Astrocyte (in vitro differentiated cells and primary cell): ENCODE results near the gene FAM131B. TPM values are rescaled to one million over a fixed set of nuclear protein-coding genes. Genes with fewer than 3 reads are reported as not detected.

Experiments used
- DNase-seq: peaks from one replicate; pipeline ENCODE4 v3.0.0-alpha.2; 2010; ENCODE audit warnings: low read depth
- FAIRE-seq: peaks from 2 replicates; lab custom pipeline; 2011; peaks lifted over from hg19 to GRCh38; lab: Jason Lieb, UNC
- H2AFZ ChIP-seq: 2 replicates; pipeline ENCODE4 v1.6.0; 2012; ENCODE audit warnings: low read depth, low read length, inconsistent platforms
- H3K27ac ChIP-seq: 2 replicates; pipeline ENCODE4 v1.5.1; 2011; ENCODE audit warnings: low read depth, low read length, inconsistent platforms
- H3K27me3 ChIP-seq: 2 replicates; pipeline ENCODE4 v1.6.0; 2011; ENCODE audit warnings: low read length, inconsistent platforms; ENCODE audit not compliant: insufficient read depth
- H3K36me3 ChIP-seq: 2 replicates; pipeline ENCODE4 v1.5.1; 2011; ENCODE audit warnings: low read length, inconsistent platforms; ENCODE audit not compliant: insufficient read depth
- H3K4me1 ChIP-seq: 2 replicates; pipeline ENCODE4 v1.5.1; 2011; ENCODE audit warnings: low read length, inconsistent platforms; ENCODE audit not compliant: insufficient read depth
- H3K4me2 ChIP-seq: 2 replicates; pipeline ENCODE4 v1.6.0; 2012; ENCODE audit warnings: low read length, inconsistent platforms
- H3K4me3 ChIP-seq: 2 replicates; pipeline ENCODE4 v1.5.1; 2011; ENCODE audit warnings: low read depth, mild to moderate bottlenecking, low read length, inconsistent platforms; ENCODE audit not compliant: insufficient read depth
- H3K79me2 ChIP-seq: 2 replicates; pipeline ENCODE4 v1.6.0; 2012; ENCODE audit warnings: mild to moderate bottlenecking, low read length, inconsistent platforms; ENCODE audit not compliant: insufficient read depth
- H3K9ac ChIP-seq: 2 replicates; pipeline ENCODE4 v1.6.0; 2012; ENCODE audit warnings: mild to moderate bottlenecking, low read length, inconsistent platforms
- H3K9me3 ChIP-seq: 2 replicates; pipeline ENCODE4 v1.5.1; 2012; ENCODE audit warnings: low read depth, mild to moderate bottlenecking, low read length, inconsistent platforms; ENCODE audit not compliant: insufficient read depth
- H4K20me1 ChIP-seq: 2 replicates; pipeline ENCODE4 v1.6.0; 2012; ENCODE audit warnings: low read length, inconsistent platforms; ENCODE audit not compliant: insufficient read depth
- H3K27ac Mint-ChIP-seq: one replicate; pipeline ENCODE4 v1.8.0; 2021; ENCODE audit warnings: mild to moderate bottlenecking, mixed read lengths; ENCODE audit not compliant: unreplicated experiment
- H3K27me3 Mint-ChIP-seq: one replicate; pipeline ENCODE4 v1.8.0; 2021; ENCODE audit warnings: low read depth, mixed read lengths; ENCODE audit not compliant: unreplicated experiment
- H3K36me3 Mint-ChIP-seq: one replicate; pipeline ENCODE4 v1.8.0; 2021; ENCODE audit warnings: low read depth, mixed read lengths; ENCODE audit not compliant: unreplicated experiment
- H3K4me1 Mint-ChIP-seq: one replicate; pipeline ENCODE4 v1.8.0; 2021; ENCODE audit warnings: low read depth, mixed read lengths; ENCODE audit not compliant: unreplicated experiment
- H3K4me3 Mint-ChIP-seq: one replicate; pipeline ENCODE4 v1.8.0; 2021; ENCODE audit warnings: mild to moderate bottlenecking, moderate library complexity, mixed read lengths; ENCODE audit not compliant: unreplicated experiment
- H3K9me3 Mint-ChIP-seq: one replicate; pipeline ENCODE4 v1.8.0; 2021; ENCODE audit warnings: mild to moderate bottlenecking, mixed read lengths; ENCODE audit not compliant: unreplicated experiment
- EZH2 ChIP-seq: IDR thresholded peaks from 2 replicates; pipeline ENCODE4 v1.6.1; 2012; ENCODE audit warnings: mild to moderate bottlenecking, low read length, inconsistent platforms; ENCODE audit not compliant: insufficient read depth
- total RNA-seq: library from RNA; stranded (reverse); gene quantifications from 2 replicates; pipeline ENCODE4 v1.2.1, GENCODE V29; 2021
- TF ChIP-seq, protein P1 (sequence below): IDR thresholded peaks from 2 replicates; pipeline ENCODE4 v1.5.1; 2011; ENCODE audit warnings: low read depth, mild to moderate bottlenecking, inconsistent platforms, low read length, moderate library complexity; ENCODE audit not compliant: insufficient read depth

The FAM131B gene
- total RNA-seq, 1 donor from 2014 or later, result 7.6 TPM

DNA sequence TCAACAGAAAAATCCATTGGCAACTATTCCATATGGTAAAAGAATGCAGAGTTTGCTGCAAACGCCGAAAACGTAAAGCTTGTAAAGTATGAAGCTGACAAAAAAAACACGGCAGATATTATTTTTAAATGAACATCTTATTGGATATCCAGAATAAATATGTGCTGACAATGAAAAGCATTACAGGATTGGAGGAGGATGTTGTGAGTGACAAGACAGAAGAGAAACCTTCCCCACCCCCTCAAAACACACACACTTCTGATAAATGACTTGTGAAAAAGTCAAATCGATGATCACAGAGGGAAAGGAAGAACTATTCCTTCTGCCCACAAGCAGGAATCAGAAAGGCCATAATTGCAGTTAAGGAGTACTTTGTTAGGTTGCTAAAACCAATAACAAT is 14.6 kb downstream of the FAM131B start:
- no peak overlapping the region for H3K27ac ChIP-seq
- no peak overlapping the region for H3K4me2 ChIP-seq
- Mint-ChIP-seq H3K27me3 (peaks cover 56% of the 10 kb centered on the region), H3K27ac (no peak overlapping the region), H3K4me3 (no peak overlapping the region), H3K4me1 (peaks cover 9% of the 10 kb centered on the region), H3K36me3 (peaks cover 5% of the 10 kb centered on the region), H3K9me3 (peaks cover 2% of the 10 kb centered on the region)
- H4K20me1 ChIP-seq, result no peaks in the 10 kb centered on the region
- H3K9me3 ChIP-seq, result no peaks in the 10 kb centered on the region
- FAIRE-seq, result no peak
- DNase-seq, result no peak
- peaks cover 25% of the 10 kb centered on the region for H3K27me3 ChIP-seq
- no peaks in the 10 kb centered on the region for H3K36me3 ChIP-seq
- H3K9ac ChIP-seq, result no peak overlapping the region
- no peak overlapping the region for H2AFZ ChIP-seq
- H3K4me3 ChIP-seq, result no peak overlapping the region
- no peak for TF ChIP-seq EZH2
- TF ChIP-seq, protein P1, sequence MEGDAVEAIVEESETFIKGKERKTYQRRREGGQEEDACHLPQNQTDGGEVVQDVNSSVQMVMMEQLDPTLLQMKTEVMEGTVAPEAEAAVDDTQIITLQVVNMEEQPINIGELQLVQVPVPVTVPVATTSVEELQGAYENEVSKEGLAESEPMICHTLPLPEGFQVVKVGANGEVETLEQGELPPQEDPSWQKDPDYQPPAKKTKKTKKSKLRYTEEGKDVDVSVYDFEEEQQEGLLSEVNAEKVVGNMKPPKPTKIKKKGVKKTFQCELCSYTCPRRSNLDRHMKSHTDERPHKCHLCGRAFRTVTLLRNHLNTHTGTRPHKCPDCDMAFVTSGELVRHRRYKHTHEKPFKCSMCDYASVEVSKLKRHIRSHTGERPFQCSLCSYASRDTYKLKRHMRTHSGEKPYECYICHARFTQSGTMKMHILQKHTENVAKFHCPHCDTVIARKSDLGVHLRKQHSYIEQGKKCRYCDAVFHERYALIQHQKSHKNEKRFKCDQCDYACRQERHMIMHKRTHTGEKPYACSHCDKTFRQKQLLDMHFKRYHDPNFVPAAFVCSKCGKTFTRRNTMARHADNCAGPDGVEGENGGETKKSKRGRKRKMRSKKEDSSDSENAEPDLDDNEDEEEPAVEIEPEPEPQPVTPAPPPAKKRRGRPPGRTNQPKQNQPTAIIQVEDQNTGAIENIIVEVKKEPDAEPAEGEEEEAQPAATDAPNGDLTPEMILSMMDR, result no peak
- no peaks in the 10 kb centered on the region for H3K79me2 ChIP-seq
- no peaks in the 10 kb centered on the region for H3K4me1 ChIP-seq

DNA sequence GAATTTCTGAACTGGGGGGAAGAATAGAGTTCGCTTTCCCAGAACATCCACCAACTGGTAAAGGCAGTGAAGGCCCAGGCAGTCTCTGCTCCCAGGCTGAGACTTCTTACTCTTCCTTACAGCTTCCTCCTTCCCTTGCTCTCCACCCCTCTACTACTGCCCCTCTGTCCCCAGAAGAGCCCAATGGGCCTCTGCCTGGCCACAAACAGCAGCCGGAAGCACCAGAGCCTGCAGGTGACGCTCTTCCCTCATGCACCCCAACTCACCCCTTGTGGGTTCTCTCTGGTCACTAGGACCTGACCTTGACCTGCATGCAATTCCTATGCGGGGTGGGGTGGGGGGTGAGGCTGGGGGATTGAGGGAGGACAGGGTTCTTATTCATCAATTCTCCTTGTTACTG is 16.5 kb downstream of the FAM131B start:
- no peak overlapping the region for H3K27ac Mint-ChIP-seq
- no peak for FAIRE-seq
- H3K4me2 ChIP-seq, result peak overlapping the region; percentile 81

DNA sequence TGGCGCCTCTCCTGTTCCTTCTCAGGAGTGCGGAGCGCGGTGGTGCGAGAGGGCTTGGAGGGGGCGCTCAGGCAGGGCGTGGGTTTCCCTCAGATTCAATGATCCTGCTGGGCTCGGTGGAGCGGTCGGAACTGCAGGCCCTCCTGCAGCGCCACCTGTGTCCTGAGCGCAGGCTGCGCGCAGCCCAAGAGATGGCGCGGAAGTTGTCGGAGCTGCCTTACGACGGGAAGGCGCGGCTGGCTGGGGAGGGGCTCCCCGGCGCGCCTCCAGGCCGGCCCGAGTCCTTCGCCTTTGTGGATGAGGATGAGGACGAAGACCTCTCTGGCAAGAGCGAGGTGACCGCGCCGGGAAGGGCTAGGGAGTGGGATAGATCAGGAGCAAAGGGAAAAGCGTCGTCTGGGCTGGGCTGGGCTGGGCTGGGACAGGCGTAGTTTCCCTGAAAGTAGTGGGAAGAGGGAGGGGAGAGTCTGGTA is 17.0 kb downstream of the FAM131B start:
- no peaks in the 10 kb centered on the region for H3K79me2 ChIP-seq
- DNase-seq (peak; percentile 23), FAIRE-seq (no peak)
- H3K4me2 ChIP-seq, result peak overlapping the region; percentile 81
- no peaks in the 10 kb centered on the region for H3K36me3 ChIP-seq
- H3K27ac ChIP-seq, result no peak overlapping the region
- peaks cover 23% of the 10 kb centered on the region for H3K27me3 ChIP-seq
- H3K9ac ChIP-seq, result no peak overlapping the region
- TF ChIP-seq, protein P1, result peak; percentile 15
- peak; percentile 65 for TF ChIP-seq EZH2
- no peaks in the 10 kb centered on the region for H3K4me1 ChIP-seq
- peaks cover 49% of the 10 kb centered on the region for H3K27me3 Mint-ChIP-seq
- H3K9me3 Mint-ChIP-seq, result peaks cover 2% of the 10 kb centered on the region
- peak overlapping the region; percentile 68 for H3K4me3 Mint-ChIP-seq
- H3K4me1 Mint-ChIP-seq, result no peaks in the 10 kb centered on the region
- H3K9me3 ChIP-seq, result no peaks in the 10 kb centered on the region
- peak overlapping the region; percentile 33 for H3K4me3 ChIP-seq
- H4K20me1 ChIP-seq, result no peaks in the 10 kb centered on the region
- H3K27ac Mint-ChIP-seq, result no peak overlapping the region
- peaks cover 2% of the 10 kb centered on the region for H3K36me3 Mint-ChIP-seq
- H2AFZ ChIP-seq, result peak overlapping the region; percentile 83

More for the DNA sequence above, 16.5 kb downstream of the FAM131B start:
- Histone ChIP-seq H2AFZ (peak overlapping the region; percentile 83), H3K9ac (no peak overlapping the region), H3K4me3 (no peak overlapping the region), H3K9me3 (no peaks in the 10 kb centered on the region), H3K36me3 (no peaks in the 10 kb centered on the region), H3K4me1 (no peaks in the 10 kb centered on the region), H3K79me2 (no peaks in the 10 kb centered on the region), H4K20me1 (no peaks in the 10 kb centered on the region), H3K27ac (no peak overlapping the region), H3K27me3 (peaks cover 23% of the 10 kb centered on the region)
- H3K9me3 Mint-ChIP-seq, result peaks cover 2% of the 10 kb centered on the region
- no peak overlapping the region for H3K4me3 Mint-ChIP-seq
- peaks cover 49% of the 10 kb centered on the region for H3K27me3 Mint-ChIP-seq
- DNase-seq, result no peak
- peaks cover 3% of the 10 kb centered on the region for H3K4me1 Mint-ChIP-seq
- TF ChIP-seq EZH2, result no peak
- TF ChIP-seq, protein P1, result no peak
- peaks cover 2% of the 10 kb centered on the region for H3K36me3 Mint-ChIP-seq
